SJCRH30 (cell line): ENCODE results near the gene UBA5. TPM values are rescaled to one million over a fixed set of nuclear protein-coding genes. Genes with fewer than 3 reads are reported as not detected.

ENCODE experiments used
- DNase-seq, 2 experiments: peaks; one replicate each; pipeline ENCODE4 v3.0.0-alpha.2; 2015 to 2020
- H3K27ac ChIP-seq: fragments of 250-450 bp; sonication (Bioruptor Pico); 2 replicates; pipeline ENCODE4 v1.5.1; 2020; ENCODE audit warnings: mild to moderate bottlenecking, moderate library complexity
- H3K27me3 ChIP-seq: fragments of 250-450 bp; sonication (Bioruptor Pico); 2 replicates; pipeline ENCODE4 v1.5.1; 2020; ENCODE audit warnings: mild to moderate bottlenecking, moderate library complexity
- H3K36me3 ChIP-seq: fragments of 250-450 bp; sonication (Bioruptor Pico); 2 replicates; pipeline ENCODE4 v1.5.1; 2020; ENCODE audit warnings: mild to moderate bottlenecking, moderate library complexity
- H3K4me1 ChIP-seq: fragments of 250-450 bp; sonication (Bioruptor Pico); 2 replicates; pipeline ENCODE4 v1.5.1; 2020; ENCODE audit warnings: mild to moderate bottlenecking, moderate library complexity
- H3K4me3 ChIP-seq: fragments of 250-450 bp; sonication (Bioruptor Pico); 2 replicates; pipeline ENCODE4 v1.5.1; 2020; ENCODE audit warnings: mild to moderate bottlenecking, moderate library complexity
- H3K9me3 ChIP-seq: fragments of 250-450 bp; sonication (Bioruptor Pico); replicated peaks from 2 replicates; pipeline ENCODE4 v1.5.1; 2020; ENCODE audit warnings: mild to moderate bottlenecking, moderate library complexity
- total RNA-seq: library from RNA; depleted of rRNA; stranded (reverse); fragments of >200 nt; shearing (Covaris generic); gene quantifications from 2 replicates; pipeline ENCODE4 v1.2.3, GENCODE V29; 2014; rRNA removed

The UBA5 gene
- total RNA-seq, 1 experiment from 2014 or later, result 52.6 TPM

GRCh38 chr3:132720228-132720627, 60.1 kb downstream of the UBA5 start:
- no peaks in the 10 kb centered on the region for H3K27me3 ChIP-seq
- no peak overlapping the region for H3K27ac ChIP-seq
- H3K4me3 ChIP-seq, result no peak overlapping the region
- no peaks in the 10 kb centered on the region for H3K9me3 ChIP-seq
- no peak for DNase-seq
- H3K36me3 ChIP-seq, result peaks cover 17% of the 10 kb centered on the region
- peaks cover 14% of the 10 kb centered on the region for H3K4me1 ChIP-seq

DNA sequence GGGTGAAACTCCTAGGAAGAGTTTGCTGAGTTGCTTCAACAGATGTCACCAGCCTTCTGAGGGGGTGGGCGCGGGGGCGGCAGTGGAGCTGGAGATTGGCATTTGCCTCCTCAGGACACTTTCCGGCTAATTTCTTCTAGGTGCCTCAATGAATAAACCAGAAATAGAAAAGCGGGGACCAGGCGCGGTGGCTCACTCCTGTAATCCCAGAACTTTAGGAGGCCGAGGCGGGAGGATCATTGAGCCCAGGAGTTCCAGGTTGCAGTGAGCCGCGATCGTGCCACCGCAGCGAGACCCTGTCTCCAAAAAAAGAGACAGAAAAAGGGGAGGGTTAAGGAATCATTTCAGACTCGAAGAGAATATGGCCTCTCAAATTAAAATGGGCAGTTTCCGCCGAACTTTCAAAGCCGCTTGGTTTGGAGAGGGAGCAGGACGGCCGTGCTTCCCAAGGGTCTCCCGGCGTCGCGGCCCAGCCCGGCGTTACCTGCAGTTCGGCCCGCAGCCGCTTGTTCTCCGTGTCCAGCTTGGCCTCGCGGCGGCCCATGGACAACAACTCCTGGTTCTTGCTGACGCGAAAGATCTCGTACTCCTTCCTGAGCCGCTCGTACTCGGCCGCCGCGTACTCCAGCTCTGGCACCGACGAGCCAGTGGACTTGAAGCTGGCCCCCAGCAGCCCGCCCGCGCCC, 61.5 kb downstream of the UBA5 start:
- Histone ChIP-seq H3K4me1 (peaks cover 14% of the 10 kb centered on the region), H3K4me3 (peak overlapping the region; percentile 92), H3K27me3 (no peaks in the 10 kb centered on the region), H3K27ac (peak overlapping the region; percentile 52; the same call in 1 of the 2 replicates), H3K9me3 (no peaks in the 10 kb centered on the region), H3K36me3 (peaks cover 12% of the 10 kb centered on the region; the same call in 1 of the 2 replicates)
- peak; percentile 74 to 76 for DNase-seq

DNA sequence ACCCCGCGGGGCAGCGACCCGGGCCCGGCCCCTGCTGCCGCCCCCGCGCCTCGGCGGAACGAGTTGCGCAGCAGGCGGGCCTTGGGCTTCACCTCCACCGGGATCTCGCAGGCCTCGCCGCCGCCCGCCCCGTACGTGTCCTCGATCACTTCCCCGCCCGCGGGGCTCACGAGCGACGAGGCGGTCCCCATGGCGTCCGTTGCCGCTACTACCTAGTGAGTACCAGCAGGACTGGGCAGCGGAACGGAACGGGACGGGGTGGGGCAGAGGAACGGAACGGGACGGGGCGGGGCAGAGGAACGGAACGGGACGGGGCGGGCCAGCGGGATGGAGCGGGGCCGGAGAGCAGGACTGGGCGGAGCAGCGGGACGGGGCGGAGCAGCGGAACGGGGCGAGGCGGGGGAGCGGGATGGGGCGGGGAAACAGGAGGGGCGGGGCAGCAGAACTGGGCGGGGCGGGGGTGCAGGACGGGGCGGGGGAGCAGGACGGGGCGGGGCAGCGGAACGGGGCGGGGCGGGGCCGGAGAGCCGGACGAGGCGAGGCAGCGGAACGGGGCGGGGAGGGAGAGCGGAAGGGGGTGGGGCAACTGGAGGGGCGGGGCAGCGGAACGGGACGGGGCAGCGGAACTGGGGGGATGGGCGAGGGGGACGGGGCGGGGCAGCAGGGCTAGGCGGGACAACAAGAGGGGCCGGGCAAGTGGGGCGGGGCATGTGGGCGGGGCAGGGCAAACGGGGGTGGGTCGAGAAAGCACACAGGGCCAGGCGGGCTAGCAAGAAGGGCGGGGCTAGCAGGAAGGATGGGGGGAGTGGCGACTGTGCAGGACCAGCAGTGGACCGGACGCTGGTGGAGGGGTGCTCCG, 62.3 kb downstream of the UBA5 start, which contains the start of gene NPHP3:
TSS of gene NPHP3 (minus strand) at position 245 of the 859 bp plus-strand sequence. CDS start at position 191, 54 bp downstream.
- Histone ChIP-seq H3K27ac (peak within 1 kb of the TSS; percentile 74), H3K27me3 (no peaks in the 10 kb centered on the region), H3K9me3 (no peaks in the 10 kb centered on the region), H3K36me3 (peaks cover 8% of the 10 kb centered on the region; the same call in 1 of the 2 replicates), H3K4me3 (peak within 1 kb of the TSS; percentile 95), H3K4me1 (peaks cover 14% of the 10 kb centered on the region)
- peak; percentile 97 to 99 for DNase-seq

GRCh38 chr3:132723024-132723950, 63.2 kb downstream of the UBA5 start:
- Histone ChIP-seq H3K27ac (peak overlapping the region; percentile 74), H3K36me3 (peaks cover 5% of the 10 kb centered on the region; the same call in 1 of the 2 replicates), H3K9me3 (no peaks in the 10 kb centered on the region), H3K4me3 (peak overlapping the region; percentile 95), H3K4me1 (peaks cover 14% of the 10 kb centered on the region), H3K27me3 (no peaks in the 10 kb centered on the region)
- no peak for DNase-seq

DNA sequence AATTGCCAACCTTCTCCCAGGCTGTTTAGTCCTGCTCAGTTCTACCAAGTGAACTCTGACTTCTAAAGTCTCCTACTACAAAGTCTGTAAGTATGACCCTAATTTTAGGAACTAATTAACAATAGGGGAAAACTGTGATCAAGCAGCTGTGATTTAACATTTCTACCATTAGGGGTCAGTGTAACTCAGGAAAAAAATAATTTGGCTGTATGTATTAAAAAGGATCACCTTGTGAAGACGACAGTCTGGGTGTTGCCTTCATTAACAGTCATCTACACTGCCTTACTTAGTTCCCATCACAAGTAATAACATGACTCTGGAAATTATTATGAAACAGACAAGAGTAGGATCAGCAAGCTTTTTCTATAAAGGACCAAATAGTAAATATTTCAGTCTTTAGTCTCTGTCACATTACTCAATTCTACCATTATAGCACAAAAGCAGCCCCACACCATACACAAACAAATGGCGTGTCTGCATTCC, 66.3 kb downstream of the UBA5 start:
- Histone ChIP-seq H3K36me3 (no peaks in the 10 kb centered on the region), H3K9me3 (no peaks in the 10 kb centered on the region)
- DNase-seq, result peak in 1 of 2 experiments; percentile 76

More for the DNA sequence above, 66.3 kb downstream of the UBA5 start:
- H3K27ac ChIP-seq, result no peak overlapping the region
- no peaks in the 10 kb centered on the region for H3K27me3 ChIP-seq
- H3K4me3 ChIP-seq, result no peak overlapping the region
- H3K4me1 ChIP-seq, result peaks cover 6% of the 10 kb centered on the region

Other genes starting within 250 kb of the UBA5 start
- 26.0 and 27.2 TPM in 2 replicates for gene DNAJC13, start 242.8 kb upstream of the UBA5 start, total RNA-seq
- not detected in 2 replicates for gene ACKR4, start 63.1 kb upstream of the UBA5 start, total RNA-seq
- gene ACAD11, start 520 bp upstream of the UBA5 start, total RNA-seq, result 18.5 and 21.7 TPM in 2 replicates
- 18.9 and 28.5 TPM in 2 replicates for gene NPHP3, start 62.1 kb downstream of the UBA5 start, total RNA-seq